DMS53 treated with DMSO at 0.1 percent for 48 hours (cell line): ENCODE measurements around the gene CCDC152.
A peak's percentile ranks its signal among the peaks of the same experiment; 100 is the strongest.
"Not testable (repeated sequence)": the region's sequence is repeated elsewhere in the genome, so short reads cannot be mapped to it uniquely, and the experiment has no call there.

Experiments
- DNase-seq: peaks from one replicate; lab custom pipeline; 2025; ENCODE audit not compliant: unreplicated experiment; lab: John Stamatoyannopoulos, UW

Gene CCDC152

DNA sequence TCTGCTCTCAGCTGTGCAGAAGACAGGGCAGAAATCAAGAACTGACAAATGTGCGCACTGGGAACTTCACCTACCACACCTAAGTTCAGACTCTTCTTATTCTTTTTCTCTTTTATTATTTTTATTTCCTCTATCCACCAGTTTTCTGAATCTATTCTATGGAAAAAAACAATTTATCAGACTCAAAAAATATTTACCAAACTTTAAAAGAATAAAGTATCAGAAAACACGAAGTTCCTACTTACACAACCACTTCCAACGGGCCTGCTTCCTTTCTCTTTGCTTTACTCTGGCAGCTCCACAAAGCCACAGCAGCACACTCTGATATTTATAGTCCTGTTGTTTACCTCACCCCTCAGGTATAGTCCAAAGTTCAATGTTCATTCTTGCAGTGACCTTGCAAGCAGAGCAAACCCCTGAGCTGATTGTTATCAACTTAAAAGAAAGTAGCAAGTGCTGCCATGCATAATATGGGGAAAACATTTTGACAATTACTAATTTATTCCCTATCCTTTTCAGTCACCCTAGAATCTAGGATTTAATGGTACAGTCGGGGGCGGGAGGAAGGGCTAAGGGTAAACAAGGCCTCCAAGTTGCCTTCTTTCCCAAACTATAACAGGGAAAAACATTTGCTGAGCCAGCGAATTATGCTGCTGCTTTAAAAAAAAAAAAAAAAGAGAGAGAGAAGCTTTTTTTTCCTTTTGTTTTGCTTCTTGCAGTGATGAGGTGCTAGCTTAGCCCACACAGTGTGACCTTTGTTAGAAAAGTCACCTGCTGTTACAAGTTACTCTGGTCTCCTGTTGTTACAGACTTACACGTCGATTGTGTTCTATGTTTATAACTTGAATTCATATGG, 55.2 kb downstream of the CCDC152 start, which contains the start of gene SELENOP:
Gene SELENOP (minus strand): TSS at position 302 of the 856 bp plus-strand sequence. CDS start 3,539 bp downstream, outside the sequence.
- DNase-seq, result peak; percentile 77

DNA sequence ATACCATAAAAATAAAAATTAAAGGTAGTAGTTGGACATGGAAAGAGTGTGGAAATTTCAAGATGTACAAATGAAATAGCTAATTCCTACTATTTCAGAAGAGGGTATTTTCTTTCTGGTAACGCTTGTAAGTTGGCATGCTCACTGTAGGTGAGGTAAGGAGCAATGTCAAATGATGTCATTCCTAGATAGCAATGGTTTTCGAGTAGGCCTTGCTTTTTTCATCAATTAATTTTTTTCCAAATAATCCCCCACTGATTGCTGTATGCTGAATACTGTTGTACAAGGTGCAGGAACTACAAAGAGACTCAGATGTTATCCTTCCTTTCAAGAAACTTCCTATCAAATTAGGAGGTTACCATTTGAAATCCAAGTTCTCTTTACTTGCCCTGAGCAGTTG, 56.0 kb downstream of the CCDC152 start:
- no peak for DNase-seq

DNA sequence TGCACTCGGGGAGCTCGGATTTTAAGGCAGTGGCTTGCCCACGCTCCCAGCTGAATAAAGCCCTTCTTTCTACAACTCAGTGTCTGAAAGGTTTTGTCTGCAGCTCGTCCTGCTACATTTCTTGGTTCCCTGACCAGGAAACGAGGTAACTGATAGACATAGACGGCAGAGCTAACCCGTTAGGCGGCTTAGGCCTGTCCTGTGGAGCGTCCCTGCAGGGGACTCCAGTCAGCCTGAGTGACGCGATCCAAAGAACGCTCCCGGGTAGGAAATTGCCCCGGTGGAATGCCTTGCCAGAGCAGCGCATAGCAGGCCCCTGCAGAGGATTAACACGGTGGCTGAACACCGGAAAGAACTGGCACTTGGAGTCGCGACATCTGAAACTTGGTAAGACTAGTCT, 56.9 kb downstream of the CCDC152 start:
- no peak for DNase-seq

DNA sequence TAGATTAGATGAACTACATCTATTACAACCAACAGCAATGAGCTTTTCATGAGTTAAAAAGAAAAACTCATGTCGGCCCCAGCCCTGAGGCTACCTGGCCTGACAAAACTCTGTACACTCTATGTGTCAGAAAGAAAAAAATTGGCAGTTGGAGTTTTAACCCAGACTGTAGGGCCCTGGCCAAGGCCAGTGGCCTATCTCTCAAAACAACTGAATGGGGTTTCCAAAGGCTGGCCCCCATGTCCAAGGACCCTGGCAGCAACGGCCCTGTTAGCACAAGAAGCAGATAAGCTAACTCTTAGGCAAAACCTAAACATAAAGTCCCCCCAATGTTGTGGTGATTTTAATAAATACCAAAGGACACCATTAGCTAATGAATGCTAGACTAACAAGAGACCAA, 59.9 kb downstream of the CCDC152 start:
- DNase-seq, result not testable (repeated sequence)

DNA sequence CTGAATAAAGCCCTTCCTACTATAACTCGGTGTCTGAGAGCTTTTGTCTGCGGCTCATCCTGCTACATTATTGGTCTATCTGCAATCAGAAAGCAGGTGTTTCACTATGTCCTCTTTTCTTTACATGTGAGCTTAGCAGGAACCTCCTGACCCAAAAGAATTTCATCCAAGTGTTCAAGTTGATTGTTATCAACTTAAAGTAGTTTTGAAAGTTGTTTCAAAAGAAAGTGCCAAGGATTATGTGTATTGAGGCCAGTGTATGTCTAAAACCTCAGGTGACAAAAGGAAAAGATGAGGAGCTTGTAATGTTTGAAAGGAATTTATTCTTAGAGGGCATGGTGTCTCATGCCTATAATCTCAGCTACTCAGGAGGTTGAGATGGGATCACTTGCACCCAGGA, 63.1 kb downstream of the CCDC152 start:
- DNase-seq, result no peak

DNA sequence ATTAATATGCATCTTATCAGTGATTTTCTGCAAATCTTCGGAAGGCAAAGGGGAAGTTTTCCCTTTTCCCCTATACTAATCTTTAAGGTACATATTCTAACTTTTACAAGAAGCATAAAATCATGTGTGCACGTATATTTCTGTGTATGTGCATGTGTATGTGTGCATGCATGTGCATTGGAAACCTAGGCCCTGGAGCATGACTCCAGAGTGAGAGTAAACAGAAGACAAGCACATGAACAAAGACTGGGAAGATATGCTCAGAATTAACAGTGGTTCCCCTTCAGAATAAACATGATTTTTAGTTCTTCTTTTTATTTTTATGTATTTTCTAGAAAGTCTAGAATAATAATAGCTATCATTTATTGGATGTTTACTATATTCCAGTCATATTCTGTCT, 65.9 kb downstream of the CCDC152 start:
- DNase-seq, result no peak

DNA sequence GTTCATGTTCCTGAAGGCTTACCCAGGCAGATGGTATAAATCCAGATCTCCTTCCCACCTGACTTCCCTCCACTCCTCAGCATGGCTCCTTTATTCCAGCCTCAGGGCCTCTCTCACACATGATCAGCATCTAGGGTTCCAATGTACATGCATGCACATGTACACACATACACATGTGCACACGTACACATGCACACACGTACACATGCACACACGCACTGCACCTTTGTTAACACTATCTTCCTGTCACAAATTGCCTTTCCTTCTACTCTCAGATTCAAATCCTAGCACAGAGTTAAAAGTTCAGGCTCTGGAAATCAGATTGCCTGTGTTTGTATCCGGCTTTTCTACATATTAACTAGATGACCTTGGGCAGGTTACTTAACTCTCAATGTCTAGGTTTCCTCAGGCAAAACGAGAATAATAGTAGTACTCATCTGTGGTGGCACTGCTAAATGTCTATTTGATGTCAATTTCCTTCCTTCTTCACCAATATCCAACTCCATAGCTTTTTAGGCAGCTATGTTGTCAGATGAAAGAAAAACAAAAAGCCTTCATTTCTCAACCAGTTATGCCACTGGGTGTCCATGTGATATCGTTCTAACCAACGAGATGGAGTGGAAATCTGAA, 67.8 kb downstream of the CCDC152 start:
- DNase-seq, result no peak

DNA sequence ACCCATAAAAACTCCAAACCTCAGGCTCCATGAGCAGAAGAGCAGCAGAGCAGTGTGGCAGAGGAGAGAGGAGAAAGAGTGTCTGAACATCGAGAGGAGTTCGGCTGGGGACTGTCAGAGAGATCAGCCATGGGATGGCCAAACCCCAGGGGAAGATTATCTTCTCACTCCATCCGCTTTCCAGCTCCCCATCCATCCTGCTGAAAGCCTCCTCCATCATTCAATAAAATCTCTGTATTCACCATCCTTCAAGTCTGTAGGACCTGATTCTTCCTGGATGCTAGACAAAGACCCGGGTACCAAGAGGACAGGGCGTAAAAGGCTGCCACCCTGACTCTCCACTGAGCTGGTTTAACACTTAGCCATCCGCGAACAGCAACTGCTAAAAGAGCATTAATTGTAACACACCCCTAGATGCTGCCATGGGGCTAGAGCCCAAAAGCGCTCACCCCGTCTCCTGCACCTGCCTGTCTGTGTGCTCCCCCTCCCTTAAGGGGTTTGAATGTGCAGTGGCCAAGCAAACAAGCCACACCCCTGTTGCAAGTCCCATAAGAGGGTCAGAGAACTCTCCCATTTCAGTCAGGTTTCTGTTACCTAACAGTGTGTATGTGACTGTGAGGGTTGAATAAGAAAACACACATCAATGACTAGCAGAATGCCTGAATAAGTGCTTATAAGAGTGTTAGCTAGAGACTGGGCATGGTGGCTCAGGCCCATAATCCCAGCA, 69.0 kb downstream of the CCDC152 start:
- no peak for DNase-seq

DNA sequence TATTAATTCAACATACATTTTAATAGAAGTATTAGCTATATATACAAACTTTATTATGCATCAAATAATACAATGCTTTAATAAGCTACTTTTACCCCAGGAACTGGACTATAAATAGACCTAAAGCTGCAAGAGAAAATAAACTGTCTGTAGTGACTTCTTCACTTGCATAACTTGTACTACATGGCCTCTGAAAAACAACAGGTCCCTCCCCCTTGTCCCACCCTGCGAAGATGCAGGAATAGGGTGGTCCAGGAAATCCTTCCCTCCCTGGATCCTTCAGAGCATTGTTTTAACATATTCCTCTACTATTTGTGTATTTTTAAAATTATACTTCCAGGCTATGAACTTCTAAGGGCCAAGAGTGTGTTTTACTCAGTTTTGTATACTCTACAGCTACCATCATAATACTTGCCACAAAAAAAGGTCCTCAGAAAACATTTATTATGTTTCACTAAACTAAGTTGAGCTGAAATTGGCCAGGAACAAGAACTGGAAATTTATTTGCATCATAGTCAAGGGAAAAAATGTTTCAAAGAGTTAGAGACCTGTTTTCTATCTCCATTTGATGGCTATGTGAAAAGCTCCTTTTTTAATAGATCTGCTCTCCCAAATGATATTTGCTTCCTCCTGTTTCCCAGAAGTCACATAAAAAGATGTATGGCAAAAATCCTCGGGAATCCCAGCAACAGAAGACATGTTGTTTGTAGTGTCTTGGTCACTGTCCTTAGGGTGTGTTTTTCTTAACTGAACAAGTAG, 70.3 kb downstream of the CCDC152 start:
- no peak for DNase-seq

DNA sequence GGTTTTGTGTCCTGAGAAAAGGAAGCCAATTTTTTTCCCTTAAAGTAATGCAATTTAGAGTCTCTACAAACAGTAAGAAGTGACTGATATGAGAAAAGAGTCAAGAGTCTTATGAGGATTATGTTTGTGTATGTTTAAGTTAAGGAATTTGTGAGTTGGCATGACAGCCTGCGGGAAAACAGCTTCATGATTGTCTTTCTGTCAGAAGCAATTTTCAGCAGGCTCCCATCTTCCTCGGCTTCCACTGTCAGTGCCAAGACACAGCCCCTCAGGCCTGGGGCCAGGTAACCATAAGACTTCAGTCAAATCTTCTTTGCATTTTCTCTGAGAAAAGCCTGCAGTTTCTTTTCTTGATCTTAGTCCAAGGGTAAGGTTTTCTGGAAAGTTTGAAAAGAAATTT, 72.1 kb downstream of the CCDC152 start:
- DNase-seq, result no peak

DNA sequence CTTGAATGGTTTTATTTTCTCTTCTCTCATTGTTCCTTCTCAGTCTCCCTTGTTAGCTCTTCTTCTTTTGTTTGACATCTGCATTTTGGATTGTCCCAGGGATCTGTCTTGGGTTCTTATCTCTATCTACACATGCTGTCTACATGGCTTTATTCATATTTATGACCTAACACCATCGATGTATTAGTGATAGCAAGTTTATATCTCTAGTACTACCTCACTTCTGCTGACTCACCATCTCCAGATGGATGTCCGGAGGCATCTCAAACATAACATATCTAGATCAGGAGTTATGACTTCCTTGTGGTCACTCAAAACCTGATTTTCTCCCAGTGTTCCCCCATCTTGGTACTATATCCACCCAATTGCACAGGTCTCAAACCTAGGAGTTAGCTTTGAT, 74.3 kb downstream of the CCDC152 start:
- no peak for DNase-seq

DNA sequence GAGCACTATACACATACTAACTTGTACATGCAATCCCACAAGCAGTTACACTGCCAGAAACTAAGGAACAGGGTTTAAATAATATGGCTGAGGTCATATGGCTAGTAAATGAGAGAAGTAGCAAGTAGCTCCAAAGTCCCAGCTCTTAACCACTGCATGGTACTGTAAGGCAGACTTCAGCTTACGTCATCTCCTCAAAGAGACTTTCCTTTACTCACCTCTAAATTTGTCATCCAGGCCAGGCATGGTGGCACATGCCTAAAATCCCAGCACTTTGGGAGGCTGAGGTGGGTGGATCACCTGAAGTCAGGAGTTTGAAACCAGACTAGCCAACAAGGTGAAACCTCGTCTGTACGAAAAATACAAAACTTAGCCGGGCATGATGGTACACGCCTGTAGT, 75.4 kb downstream of the CCDC152 start:
- no peak for DNase-seq

DNA sequence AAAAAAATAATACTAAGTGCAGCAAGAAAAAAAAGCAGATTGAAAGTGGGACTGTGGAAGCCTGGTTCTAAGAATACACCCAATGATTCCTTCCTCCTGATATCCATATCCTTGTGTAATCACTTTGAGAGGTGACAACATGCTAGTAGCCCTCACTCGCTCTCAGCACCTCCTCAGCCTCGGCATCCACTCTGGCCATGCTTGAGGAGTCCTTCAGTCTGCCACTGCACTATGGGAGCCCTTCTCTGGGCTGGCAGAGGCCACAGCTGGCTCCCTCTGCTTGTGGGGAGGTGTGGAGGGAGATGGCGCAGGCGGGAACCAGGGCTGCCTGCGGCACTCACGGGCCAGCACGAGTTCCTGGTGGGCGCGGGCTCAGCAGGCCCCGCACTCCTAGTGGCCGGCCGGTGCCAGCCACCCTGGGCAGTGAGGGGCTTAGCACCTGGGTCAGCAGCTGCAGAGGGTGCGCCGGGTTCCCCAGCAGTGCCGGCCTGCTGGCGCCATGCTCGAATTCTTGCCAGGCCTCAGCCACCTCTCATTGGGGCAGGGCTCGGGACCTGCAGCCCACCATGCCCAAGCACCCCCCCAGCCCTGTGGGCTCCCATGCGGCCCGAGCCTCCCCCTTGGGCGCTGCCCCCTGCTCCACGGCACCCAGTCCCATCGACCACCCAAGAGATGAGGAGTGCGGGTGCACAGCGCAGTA, 79.6 kb downstream of the CCDC152 start:
- no peak for DNase-seq

DNA sequence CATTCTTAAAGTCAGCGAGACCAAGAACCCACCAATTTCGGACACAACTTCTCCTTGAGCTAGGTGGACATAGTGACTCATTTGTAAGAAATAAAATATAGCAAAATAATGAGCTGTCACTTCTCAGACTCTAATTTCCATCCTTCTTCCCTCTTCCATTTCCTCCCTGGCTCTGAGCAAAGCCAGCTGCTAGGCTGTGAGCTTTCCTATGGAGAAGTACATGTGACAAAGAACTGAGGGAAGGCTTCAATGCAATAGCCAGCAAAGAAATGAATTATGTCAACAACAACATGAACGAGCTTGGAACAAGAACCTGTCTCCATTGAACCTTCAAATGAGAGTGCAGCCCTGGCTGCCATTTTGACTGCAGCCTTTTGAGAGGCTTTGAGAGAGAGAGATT, 81.0 kb downstream of the CCDC152 start:
- no peak for DNase-seq

DNA sequence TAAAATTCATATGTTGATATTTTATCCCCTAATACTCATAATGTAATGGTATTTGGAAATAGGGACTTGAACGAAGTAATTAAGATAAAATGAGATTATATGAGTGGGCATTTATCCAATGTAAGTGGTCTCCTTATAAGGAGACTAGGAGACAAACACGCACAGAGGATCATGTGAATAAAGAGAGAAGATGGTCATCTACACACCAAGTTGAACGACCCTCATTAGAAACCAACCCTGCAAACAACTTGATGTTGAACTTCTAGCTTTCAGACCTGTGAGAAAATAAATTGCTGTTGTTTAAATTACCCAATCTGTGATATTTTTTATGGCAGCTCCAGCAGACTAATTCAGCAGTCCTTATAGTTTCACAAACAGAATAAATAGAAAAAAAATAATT, 82.6 kb downstream of the CCDC152 start:
- DNase-seq, result no peak

DNA sequence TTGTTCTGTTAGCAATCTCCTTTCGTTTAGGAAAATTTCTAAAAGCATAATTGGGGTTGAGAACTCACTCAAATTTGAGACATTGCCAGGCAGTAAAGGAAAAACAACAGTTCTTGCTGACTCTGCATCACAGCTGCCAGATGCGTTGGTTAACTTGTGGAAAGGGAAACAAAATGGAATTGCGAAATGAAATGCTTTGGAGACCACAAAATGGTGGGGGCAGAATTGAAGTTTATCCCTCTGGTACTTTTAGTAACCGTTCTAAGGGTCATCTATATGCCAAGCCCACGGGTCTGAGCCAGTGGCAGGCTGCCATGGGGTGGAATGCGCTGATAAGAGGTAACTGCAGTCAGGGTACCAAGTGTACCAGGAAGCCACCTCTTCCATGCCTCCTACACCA, 83.7 kb downstream of the CCDC152 start:
- no peak for DNase-seq

DNA sequence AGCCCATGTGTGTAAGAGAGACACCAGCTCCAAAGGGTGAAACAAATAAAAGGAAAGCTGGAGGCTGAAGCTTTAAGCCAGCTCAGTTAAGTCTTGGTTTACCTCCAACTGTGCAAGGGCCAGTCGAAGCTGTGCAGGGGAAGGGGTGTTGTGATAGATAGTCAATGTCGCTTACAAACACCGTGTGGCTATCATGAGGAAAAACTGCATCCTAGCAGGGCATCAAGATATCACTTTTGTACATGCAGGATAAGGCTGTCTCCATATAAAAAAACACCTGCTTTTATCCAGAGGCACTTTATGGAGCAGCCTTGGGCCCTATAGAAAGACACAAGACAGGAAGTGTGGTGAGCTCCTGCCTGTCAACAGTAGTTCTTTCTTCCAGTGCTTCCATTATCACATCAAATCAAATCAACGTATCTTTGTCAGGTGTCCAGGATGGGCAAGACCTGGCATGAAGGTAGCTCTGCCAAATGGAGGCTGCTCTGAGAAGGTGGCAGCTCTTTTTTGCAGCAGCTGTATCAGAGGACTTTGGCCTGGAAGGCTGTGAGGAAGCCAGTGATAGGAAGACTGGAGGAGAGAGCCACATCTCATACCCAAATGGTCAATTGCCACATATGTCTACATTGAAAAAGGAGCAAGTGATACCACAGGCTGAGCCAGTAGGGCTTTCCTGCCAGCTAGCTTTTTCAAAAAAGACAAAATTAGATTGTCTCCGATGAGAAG, 84.4 kb downstream of the CCDC152 start:
- DNase-seq, result no peak

DNA sequence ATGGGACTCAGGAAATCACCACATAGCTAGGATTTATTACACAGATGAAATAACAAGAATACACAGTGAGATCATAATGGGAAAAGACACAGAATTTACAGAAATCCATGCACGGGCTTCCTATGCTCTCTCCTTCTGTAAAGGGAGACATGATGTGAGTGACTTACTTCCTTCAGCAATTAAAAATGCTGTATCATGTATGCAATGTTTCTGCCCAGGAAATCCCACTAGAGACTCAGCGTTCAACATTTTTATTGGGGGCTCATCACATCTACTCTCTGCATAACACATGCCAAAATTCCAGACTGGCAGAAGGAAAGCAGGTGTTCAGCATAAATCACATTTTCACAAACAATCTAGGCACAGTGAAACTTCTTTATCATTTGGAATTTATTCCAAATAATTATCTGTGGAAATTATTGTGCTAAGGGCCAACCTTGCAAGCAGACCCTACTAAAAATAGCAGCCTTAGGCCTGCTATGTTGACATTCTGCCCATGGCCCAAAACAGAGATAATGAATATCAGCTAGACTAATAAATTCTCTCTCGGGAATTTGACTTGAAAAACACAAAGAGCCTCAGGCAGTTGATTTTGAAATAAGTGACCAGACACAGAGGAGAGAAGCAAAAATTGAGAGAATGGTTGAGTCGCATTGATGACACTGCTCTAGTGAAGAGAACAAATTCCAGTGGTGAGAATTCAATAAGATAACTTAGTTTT, 86.5 kb downstream of the CCDC152 start:
- DNase-seq, result no peak

DNA sequence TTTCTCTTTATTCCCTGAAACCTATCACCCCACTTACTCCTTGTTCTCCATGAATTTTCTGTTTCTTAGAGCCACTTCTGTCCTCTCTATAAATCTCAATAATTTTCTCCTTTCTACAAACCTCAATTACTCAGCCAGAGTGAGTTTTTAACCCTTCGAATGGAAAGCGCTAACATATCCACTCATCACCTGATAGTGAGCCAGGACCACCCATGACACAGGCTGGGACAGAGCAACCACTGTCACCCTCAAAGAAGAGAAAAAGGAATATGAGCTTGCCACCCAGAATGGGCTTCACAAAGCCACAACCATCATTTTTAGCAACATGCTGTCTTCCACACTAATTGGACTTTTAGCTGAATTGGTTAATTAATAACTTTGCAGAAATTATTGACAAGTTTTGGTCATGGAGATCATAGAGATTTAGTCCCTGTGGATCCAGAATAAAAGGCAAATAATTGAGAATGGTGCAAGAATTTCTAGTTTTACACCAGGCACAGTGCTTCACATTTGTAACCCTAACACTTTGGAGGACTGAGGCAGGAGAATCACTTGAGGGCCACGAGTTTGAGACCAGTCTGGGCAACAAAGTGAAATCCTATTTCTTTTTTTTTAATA, 87.2 kb downstream of the CCDC152 start:
- no peak for DNase-seq
